Mesothelial cell of epicardium (in vitro differentiated cells): ENCODE measurements around the gene ZNF25. TPM values are rescaled to one million over a fixed set of nuclear protein-coding genes. Genes with fewer than 3 reads are reported as not detected.

Experiments
- DNase-seq, 2 experiments: peaks; one replicate each; pipeline ENCODE4 v3.0.0; 2021; ENCODE audit warnings: low spot score in 2 of 2; ENCODE audit not compliant: unreplicated experiment in 2 of 2
- H3K27ac Mint-ChIP-seq: 2 replicates; pipeline ENCODE4 v1.8.0; 2021; ENCODE audit warnings: mixed read lengths
- H3K27me3 Mint-ChIP-seq: 2 replicates; pipeline ENCODE4 v1.8.0; 2021; ENCODE audit warnings: low read depth, mixed read lengths
- H3K36me3 Mint-ChIP-seq: 2 replicates; pipeline ENCODE4 v1.8.0; 2021; ENCODE audit warnings: mixed read lengths
- H3K4me1 Mint-ChIP-seq: 2 replicates; pipeline ENCODE4 v1.8.0; 2021; ENCODE audit warnings: mixed read lengths
- H3K4me3 Mint-ChIP-seq: 2 replicates; pipeline ENCODE4 v1.8.0; 2021; ENCODE audit warnings: mild to moderate bottlenecking, moderate library complexity, mixed read lengths
- H3K9me3 Mint-ChIP-seq: 2 replicates; pipeline ENCODE4 v1.8.0; 2021; ENCODE audit warnings: mixed read lengths
- total RNA-seq: library from RNA; stranded (reverse); gene quantifications from 3 replicates; pipeline ENCODE4 v1.2.1, GENCODE V29; 2021
- TF ChIP-seq, protein P1 (sequence below): fragments of 200-600 bp; sonication (generic); IDR thresholded peaks from one replicate; pipeline ENCODE4 v1.5.0; 2021; ENCODE audit warnings: antibody characterized with exemption; ENCODE audit not compliant: unreplicated experiment

Gene ZNF25
- total RNA-seq, 1 donor from 2014 or later: 12.3 TPM

DNA sequence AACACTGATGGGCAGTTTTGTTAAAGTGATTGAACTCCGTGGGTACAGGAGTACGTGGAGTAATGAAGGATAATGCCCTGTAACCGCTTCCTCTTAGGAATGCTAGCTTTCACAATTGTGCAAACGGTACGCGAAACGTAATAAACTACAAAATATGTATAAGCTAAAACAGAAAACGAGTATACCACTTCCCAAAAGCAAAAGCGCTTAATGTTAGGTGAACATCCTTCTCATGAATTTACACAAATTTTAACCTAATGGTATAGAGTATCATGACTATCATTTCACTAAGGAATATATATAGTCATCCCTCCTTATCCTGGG, 395 bp upstream of the ZNF25 start:
- Mint-ChIP-seq H3K4me3 (peak overlapping the region; percentile 92), H3K9me3 (peaks cover 20% of the 10 kb centered on the region), H3K4me1 (peaks cover 16% of the 10 kb centered on the region), H3K27me3 (no peaks in the 10 kb centered on the region), H3K36me3 (peaks cover 24% of the 10 kb centered on the region), H3K27ac (peak overlapping the region; percentile 91)
- TF ChIP-seq, protein P1, sequence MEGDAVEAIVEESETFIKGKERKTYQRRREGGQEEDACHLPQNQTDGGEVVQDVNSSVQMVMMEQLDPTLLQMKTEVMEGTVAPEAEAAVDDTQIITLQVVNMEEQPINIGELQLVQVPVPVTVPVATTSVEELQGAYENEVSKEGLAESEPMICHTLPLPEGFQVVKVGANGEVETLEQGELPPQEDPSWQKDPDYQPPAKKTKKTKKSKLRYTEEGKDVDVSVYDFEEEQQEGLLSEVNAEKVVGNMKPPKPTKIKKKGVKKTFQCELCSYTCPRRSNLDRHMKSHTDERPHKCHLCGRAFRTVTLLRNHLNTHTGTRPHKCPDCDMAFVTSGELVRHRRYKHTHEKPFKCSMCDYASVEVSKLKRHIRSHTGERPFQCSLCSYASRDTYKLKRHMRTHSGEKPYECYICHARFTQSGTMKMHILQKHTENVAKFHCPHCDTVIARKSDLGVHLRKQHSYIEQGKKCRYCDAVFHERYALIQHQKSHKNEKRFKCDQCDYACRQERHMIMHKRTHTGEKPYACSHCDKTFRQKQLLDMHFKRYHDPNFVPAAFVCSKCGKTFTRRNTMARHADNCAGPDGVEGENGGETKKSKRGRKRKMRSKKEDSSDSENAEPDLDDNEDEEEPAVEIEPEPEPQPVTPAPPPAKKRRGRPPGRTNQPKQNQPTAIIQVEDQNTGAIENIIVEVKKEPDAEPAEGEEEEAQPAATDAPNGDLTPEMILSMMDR: peak; percentile 35
- no peak for DNase-seq

DNA sequence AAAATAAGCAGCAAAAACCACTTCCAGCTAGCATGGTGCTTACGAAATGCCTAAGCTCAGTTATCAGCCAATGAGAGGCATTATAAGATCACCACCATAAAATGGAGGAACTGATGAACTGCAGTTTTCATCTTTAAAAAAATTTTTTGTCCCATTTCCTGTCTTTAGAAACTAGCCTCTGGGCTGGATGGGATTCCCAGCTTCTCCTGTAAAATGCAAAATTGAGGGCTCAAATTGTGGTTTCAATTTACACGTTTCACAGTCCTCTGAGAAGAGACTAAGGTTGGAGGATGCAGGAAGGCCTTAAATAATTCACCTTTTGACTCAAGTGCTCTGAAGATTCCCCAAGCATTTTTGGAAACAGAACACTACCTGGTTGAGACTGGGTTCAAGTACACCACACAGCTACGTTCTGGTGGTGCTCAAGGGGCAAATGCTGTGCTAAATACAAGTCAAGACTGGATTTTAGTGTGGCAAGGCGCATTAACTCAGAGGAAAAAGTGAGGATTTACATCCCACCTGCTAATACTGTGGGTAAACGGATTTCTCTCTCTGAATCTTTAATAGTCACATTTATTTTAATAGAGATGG, 951 bp downstream of the ZNF25 start:
- Mint-ChIP-seq H3K27ac (peak overlapping the region; percentile 98), H3K4me1 (peaks cover 16% of the 10 kb centered on the region), H3K4me3 (peak overlapping the region; percentile 92), H3K36me3 (peaks cover 35% of the 10 kb centered on the region), H3K9me3 (peaks cover 23% of the 10 kb centered on the region), H3K27me3 (no peaks in the 10 kb centered on the region)
- TF ChIP-seq, protein P1: no peak
- DNase-seq: no peak

DNA sequence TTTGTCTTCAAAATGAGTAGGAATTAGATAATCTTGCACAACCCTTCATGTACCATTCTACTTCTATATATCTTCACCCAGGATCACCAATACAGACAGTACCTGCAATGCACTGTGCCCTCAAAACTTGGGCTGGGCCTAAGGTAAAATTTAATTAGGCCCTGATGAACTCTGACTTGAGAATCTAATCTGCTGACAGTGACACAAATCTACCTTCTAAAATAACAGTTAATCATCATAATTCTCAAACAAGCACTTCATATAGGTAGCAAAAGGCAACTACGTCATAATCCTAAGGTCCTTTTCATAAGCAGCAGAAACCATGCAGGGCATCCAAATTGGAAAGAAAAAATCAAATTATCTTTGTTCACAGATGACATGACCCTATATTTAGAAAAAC, 4.1 kb downstream of the ZNF25 start:
- H3K9me3 Mint-ChIP-seq: peaks cover 47% of the 10 kb centered on the region
- no peak for DNase-seq
- H3K36me3 Mint-ChIP-seq: peaks cover 61% of the 10 kb centered on the region
- H3K27ac Mint-ChIP-seq: no peak overlapping the region
- H3K27me3 Mint-ChIP-seq: no peaks in the 10 kb centered on the region
- no peak overlapping the region for H3K4me3 Mint-ChIP-seq
- TF ChIP-seq, protein P1: no peak
- peaks cover 16% of the 10 kb centered on the region for H3K4me1 Mint-ChIP-seq

DNA sequence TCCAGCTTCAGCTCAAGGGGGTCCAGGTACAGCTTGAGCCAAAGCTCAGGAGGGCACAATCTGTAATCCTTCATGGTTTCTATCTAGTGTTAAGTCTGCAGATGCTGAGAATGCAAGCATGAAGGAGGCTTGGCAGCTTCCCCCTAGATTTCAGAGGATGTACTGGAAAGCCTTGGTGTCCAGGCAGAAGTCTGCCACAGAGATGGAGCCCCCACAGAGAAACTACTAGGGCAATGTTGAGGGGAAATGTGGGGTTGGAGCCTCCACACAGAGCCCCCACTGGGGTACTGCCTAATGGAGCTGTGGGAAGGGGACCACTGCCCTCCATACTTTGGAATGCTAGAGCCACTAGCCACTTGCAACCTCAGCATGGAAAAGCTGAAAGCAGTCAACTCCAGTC, 11.4 kb downstream of the ZNF25 start:
- no peak for DNase-seq
- Mint-ChIP-seq H3K4me1 (no peaks in the 10 kb centered on the region), H3K4me3 (no peak overlapping the region), H3K27me3 (no peaks in the 10 kb centered on the region), H3K9me3 (peaks cover 59% of the 10 kb centered on the region), H3K27ac (no peak overlapping the region), H3K36me3 (peaks cover 69% of the 10 kb centered on the region)
- TF ChIP-seq, protein P1: no peak

DNA sequence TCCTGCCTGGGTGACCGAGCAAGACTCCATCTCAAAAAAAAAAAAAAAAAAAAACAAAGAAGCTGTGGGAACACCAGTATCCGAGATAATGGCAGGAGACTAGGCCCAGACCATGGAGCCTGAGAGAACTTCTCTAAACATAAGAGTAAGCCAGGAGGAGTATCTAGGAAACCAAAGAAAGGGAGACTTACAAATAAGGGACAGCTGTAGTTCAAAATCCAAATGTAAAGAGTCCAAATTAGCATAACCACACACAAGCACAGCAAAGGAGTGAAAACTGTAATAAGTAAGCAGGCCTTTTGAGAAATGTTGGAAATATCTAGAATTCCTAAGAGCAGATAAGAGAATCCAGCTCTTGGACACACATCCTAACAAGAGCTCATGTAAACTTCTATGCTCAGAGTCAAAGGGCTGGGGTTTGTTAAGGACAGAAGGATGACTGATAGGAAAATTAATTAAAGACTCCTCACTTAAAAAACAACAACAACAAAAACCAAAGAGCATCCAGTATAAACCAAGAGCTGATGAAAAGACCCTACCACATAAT, 15.8 kb downstream of the ZNF25 start:
- DNase-seq: no peak
- H3K27me3 Mint-ChIP-seq: no peaks in the 10 kb centered on the region
- peaks cover 70% of the 10 kb centered on the region for H3K36me3 Mint-ChIP-seq
- H3K4me1 Mint-ChIP-seq: no peaks in the 10 kb centered on the region
- H3K4me3 Mint-ChIP-seq: no peak overlapping the region
- TF ChIP-seq, protein P1: no peak
- no peak overlapping the region for H3K27ac Mint-ChIP-seq
- peaks cover 54% of the 10 kb centered on the region for H3K9me3 Mint-ChIP-seq

DNA sequence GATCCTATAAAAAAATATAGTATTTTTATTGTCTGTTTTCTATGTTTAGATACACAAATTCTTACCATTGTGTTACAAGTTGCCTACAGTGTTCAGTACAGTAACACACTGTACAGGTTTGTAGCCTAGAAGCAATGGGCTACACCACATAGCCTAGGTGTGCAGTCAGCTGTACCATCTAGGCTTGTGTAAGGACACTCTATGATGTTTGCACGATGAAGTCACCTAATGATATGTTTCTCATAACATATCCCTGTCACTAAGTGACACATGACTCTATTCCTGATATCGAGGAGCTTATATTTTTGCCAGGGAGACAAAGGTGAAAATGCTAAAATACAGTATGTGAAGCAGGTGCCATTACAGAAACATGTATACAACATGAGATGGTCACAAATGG, 18.6 kb downstream of the ZNF25 start:
- Mint-ChIP-seq H3K27me3 (no peaks in the 10 kb centered on the region), H3K9me3 (peaks cover 67% of the 10 kb centered on the region), H3K27ac (no peak overlapping the region), H3K4me3 (no peak overlapping the region), H3K36me3 (peaks cover 81% of the 10 kb centered on the region), H3K4me1 (no peaks in the 10 kb centered on the region)
- DNase-seq: no peak
- TF ChIP-seq, protein P1: no peak
